HG02973 (cell line): ENCODE results near the gene MRPS16.

Experiments used
- ATAC-seq: cut with Tn5 transposase; IDR thresholded peaks from one replicate; pipeline ENCODE4 v1.9.1; 2021; ENCODE audit warnings: moderate library complexity; ENCODE audit not compliant: unreplicated experiment

The MRPS16 gene

DNA sequence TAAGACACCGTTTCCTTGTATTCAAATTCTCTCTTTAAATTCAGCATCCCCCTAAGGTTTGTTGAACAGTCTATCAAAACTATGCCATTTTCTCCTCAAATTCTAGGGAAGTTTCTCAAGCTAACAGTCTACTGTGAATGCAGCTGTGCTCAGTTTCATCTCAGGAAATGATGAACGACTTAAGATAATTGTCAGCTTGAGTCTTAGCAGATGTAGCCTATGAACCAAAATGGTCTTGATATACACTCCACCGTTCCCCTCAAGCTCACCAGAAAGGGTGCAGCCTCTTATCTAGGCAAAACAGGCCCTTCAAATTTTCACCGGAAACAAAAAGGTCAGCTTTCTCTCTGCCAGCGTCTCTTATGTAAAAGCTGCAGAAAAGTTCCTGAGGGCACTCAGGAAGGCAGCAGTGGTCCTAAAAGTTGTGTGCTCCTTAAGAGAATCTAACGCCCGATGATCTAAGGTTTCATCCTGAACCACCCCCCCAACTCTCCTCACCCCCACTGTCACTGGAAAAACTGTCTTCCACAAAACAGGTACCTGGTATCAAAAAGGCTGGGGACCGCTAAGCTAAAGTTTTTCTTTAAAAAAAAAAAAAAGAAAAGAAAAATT lies 7.5 kb downstream of the MRPS16 start:
- ATAC-seq: no peak

DNA sequence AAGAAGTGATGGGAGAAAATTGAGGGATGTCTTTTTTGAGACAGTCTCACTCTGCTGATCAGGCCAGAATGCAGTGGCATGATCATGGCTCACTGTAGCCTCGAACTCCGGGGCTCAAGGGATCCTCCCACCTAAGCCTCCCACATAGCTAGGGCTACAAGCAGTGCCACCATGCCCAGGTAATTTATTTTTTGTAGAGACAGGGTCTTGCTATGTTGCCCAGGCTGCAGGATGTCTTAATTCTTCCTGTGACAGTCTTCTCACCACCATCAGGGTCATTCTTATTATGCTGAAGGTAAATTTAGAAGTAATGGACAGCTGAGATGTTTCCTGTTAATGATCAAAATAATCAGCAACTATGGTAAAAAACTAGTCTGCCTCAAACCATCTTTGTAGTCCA lies 12.5 kb downstream of the MRPS16 start:
- no peak for ATAC-seq

DNA sequence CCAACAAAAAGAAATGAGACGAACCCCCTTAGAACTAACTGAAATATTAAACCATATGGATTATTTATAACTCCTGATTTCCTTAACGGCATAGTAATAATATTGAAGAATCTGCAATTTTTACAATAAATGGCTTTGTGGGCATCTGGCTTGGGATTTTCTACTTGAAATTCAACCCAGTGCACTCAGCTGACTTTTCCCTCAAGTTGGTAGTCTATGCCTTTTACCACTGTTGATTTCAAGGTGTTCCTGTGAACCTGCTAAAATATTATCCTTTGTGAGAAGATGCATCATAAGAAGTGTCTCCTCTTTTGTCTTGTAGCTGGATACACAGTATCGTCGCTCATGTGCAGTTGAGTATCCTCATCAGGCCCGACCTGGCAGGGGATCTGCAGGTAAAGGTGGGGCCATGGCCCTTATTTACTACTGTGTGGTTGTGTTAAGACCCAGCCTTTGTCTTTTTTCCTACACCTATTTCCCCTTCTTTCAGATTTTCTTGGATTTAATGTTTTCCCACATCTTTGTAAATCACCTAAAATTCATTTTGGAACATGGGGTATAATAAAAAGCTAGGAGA lies 13.4 kb downstream of the MRPS16 start:
- no peak for ATAC-seq

DNA sequence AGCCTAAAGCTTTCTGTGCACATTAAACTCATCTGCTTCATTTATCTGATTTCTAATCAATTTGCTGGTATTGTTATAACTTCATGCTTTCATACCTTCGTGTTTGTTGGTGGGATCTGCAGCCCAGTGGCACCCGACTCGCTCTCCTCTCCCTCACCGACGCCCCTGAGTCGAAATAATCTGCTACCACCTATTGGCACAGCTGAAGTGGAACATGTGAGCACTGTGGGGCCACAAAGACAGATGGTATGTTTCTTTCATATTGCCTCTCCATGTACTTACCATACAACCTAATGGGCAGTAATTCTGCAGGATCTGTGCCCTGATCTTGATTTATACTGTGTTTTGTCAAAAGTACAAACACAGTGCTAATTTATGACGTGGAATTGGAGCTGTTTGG lies 17.7 kb downstream of the MRPS16 start:
- no peak for ATAC-seq

DNA sequence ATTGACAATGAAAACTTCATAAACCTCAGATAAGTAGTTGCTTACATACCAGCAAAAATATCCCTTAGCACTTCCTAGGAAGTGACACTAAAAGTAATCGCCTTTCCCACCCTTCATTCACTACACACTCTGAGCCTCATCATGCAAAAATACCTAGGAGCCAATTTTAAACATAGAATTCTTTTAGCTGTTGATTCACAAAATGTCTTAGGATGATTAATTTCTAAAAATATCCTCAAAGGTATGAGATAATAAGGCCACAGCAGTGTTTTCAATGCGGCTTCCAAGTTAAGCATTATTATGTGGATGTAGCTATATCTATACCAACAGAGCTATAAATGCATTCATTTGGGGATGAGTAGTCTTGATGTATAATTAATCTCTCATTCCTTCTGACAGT lies 18.6 kb downstream of the MRPS16 start:
- no peak for ATAC-seq

DNA sequence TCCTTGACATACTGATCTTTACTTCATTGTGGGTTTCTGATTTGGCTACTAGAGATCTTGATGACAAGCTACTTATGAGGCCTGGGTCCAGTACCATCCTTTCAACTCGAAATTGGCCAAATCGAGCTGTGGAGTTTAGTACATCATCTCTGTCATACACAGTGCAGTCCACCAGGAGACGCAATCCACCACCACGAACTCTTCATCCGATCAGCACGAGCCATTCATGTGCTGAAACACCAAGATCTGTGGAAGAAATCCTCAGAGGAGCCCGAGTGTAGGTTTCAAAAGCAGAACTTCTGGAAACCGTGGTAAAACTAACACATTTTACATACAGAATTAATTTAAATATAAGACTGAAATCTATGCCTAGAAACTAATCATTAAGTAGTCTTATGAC lies 19.6 kb downstream of the MRPS16 start:
- ATAC-seq: no peak

DNA sequence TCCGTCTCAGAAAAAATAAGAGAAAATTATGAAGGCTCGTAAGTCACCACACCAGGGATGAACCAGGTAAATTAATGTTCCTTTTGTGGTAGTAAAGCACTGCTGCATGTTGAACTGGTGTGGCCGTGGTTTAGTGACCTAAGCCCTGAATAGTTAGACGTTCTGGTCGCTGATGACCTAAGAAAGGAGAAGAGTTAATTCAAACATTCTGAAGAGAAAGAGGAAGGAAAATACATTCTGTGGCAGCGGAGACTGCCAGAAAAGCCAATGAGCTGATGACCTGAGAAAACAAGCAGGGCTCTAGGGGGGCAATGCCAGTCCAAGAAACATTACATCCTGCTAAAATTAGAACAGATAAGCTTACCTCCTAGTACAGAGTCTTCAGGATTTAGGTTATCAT lies 22.9 kb downstream of the MRPS16 start:
- no peak for ATAC-seq

DNA sequence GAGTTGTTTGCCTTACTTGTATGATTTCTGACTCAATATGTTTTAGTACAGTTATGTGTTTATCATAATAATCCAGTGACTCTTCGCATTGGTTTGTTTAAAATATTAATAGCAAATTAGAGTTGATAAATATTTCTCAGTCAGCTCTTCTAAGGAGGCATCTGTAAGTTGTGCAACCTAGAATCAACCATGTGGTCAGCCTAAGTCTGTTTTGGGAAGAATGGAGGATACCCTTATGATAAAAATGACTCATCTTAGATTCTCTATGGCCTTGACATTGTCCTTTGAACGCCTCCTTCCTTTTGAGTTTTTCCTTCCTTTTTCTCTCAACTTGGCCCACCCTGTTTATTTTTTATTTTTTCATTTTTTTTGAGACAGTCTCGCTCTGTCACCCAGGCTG lies 24.2 kb downstream of the MRPS16 start:
- no peak for ATAC-seq

DNA sequence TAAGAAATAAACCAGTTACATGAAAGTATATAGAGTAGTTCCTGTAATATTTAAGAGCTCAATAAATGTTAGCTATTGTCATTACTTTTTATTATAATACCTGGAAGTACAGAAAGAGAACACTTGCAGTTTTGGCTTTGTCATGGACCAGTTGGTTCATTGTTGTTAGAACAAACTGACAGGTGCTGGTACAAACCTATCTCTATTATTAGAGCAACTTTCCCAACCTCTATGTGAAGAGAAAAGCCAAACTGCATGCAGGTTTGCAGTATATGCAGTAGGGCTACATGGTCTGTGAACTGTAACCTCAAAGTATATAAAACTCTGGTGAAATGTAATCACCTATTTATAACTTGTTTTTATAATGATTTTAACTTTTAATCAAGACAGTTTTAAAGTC lies 25.8 kb downstream of the MRPS16 start:
- no peak for ATAC-seq

DNA sequence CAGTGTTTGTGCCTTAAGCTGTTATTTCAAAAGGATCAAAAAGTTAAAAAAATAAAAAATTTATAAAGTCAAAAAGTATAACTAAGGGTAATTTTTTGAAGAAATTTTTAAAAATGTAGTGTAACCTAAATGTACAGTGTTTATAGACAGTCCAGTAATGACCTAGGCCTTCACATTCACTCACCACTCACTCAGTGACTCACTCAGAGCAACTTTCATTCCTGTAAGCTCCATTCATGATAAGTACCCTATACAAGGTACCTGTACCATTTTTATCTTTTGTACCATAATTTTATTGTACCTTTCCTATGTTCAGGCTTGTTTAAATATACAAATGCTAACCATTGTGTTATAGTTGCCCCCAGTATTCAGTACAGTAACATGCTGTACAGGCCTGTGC lies 26.9 kb downstream of the MRPS16 start:
- no peak for ATAC-seq

DNA sequence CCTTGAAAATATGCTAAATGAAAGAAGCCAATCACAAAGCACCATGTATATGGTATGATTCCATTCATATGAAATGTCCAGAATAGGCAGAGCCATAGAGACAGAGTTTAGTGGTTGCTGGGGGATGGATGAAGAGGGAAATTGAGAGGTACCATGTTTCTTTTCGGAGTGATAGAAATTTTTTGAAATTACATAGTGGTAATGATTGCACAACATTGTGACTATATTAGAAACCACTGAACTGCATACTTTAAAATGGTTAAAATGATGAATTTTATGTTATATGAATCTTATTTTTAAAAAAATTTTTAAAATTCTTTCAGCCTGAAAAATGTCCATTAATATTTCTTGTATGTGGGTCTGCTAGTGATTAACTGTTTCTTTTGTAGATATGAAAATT lies 31.5 kb downstream of the MRPS16 start:
- ATAC-seq: no peak

DNA sequence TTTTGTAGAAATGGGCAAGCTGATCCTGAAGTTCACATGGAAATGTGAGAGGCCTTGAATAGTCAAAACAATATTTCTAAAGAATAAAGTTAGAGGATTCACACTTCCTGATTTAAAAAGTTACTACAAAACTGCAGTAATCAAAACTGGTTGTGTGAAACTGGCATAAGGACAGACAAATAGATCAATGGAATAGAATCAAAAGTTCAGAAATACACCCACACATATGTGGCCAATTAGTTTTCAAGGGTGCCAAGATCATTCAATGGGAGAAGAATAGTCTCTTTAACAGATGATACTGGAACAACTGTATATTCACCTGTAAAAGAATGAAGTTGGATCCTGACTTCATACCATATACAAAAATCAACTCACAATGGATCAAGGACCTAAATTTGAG lies 33.1 kb downstream of the MRPS16 start:
- ATAC-seq: no peak

DNA sequence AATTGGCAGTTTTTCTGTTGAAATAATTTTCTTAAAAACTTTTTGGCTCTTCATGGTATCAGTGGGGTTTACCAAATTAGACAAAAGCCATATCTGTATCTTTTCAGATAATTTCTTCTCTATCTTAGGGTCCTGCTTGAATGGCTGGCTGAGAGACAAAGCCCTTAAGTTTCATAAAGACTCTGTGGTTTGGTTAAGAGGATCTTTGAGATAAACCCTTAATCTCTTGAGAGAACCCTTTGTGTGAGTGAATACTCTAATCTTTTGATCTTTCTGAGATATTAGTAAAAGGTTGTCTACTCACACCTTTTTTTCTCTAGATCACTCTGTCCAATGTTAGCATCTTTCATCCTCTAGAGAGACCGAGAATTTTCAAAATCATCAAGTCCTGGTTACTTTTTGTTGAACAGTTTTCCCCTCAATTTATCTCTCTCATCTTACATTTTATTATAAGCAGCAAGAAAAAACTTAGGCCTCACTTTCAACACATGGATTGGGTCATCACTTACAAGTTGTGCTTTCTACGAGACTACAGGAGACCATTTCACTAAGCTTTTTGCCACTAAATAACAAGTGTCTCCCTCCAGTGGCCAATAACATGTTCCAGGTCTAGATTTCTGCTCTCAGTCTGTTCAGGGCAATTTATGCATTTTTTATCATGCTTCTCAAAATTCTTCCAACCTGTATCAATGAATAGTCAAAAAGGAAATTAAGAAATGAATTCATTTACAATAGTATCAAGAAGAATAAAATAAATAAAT lies 33.8 kb downstream of the MRPS16 start:
- no peak for ATAC-seq

DNA sequence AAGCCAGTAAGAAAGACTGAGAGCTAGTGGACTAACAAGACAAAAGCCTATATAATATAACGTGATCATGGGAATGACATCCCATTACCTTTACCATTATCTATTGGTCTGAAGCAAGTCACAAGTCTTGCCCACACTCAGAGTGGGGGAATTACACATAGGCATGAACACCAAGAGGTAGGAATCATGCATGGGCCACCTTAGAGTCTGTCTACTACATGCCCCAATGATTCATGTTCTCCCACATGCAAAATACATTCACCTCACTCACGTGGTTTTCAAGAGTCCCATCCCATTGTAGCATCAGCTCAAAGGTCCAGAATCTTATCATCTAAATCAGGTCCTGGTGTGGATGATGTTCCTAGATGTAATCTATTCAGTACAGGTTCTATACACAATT lies 34.8 kb downstream of the MRPS16 start:
- ATAC-seq: no peak

DNA sequence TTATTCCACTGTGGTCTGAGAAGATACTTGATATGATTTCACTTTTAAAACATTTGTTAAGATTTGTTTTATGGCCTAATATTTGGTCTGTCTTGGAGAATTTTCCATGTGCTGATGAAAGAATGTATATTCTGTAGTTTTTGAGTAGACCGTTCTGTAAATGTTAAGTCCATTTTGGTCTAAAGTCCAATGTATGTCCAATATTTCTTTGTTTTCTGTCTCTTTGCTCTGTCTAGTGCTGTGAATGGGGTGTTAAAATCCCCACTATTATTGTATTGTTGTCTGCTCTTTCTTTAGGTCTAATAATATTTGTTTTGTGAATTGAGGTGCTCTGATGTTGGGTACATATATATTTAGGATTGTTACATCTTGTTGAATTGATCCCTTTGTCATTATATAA lies 36.7 kb downstream of the MRPS16 start:
- ATAC-seq: no peak

DNA sequence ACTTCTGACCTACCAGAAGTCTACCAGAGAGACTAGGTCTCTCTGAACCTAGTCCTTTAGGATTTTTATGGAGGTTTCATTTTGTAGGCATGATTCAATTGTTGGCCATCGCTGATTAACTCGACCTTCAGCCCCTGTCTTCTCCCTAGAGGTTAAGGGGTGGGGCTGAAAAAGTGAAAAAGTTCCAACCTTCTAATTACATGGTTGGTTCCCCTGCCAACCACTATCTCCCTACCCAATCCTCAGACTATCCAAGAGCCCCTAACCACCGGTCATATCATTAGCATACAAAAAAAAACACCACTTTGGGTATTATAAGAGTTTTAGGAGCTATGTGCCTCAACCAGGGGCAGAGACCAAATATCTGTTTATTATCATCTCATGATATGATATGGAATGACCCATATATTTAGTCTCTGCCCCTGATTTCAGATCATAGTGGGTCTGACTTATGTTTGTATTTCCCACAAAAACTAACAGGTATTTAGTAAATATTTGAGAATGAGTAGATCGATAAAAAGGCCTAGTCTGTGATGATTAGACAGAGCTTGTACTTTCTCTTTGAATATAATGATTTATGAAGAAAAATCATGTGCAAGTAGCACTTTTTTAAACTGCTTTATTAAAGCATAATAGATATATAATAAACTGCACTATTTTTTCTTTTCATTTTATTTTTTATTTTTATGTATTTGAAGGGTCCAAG lies 41.2 kb downstream of the MRPS16 start:
- ATAC-seq: no peak

DNA sequence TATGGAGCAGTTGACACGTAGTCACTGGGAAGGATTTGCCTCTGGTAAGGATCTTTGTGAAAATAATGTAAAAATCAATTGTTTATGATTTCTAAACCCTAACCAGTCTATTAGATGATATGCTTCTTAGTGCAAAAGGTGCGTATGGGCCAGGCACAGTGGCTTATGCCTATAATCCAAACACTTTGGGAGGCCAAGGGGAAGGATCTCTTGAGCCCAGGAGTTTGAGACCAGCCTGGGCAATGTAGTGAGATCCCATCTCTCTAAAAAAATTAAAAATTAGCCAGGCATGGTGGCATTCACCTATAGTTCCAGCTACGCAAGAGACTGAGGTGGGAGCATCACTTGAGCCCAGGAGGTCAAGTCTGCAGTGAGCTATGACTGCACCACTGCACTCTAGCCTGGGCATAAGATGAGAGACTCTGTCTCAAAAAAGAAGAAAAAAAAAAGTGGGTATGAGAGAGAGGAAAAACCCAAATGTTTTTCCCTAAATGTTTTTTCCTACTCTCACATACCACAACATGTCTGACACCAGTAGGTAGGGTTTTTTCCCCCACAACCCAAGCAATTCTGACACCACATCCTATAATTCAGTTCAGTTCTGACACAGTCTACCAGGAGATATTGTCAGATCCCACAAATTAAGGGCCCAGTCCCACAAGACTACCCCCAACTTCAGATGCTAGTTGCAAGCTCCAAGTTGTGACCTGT lies 41.9 kb downstream of the MRPS16 start:
- ATAC-seq: no peak

DNA sequence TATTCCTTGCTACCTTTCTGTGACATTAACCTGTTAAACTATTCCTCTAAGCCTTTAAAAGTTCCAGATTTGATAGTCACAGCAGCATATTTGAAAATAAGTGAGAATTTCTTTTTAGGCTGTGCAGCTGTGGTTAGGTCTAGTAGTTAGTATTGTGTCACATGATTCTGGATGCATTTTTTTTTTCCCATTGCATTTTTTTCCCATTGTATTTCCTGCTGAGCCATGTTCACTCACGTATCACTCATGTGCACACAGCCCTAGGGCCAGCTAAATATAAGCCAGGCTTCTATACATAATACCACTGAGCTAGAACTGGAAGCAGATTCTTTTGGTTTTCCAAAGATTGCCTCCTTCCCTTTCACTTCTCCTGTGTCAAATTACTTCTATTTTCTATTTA lies 42.7 kb downstream of the MRPS16 start:
- no peak for ATAC-seq

DNA sequence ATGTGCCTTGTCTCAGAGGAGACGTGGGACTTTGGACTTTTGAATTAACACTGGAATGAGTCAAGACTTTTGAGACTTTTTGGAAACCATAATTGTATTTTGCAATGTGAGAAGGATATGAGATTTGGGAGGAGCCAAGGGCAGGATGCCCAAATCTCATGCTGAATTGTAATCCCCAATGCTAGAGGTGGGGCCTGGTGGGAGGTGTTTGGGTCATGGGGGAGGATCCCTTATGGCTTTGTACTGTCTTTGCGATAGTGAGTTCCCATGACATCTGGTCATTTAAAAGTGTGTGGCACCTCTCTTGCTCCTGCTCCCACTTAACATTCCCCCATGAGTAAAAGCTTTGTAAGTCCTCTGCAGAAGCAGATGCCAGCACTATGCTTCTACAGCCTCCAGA lies 44.6 kb downstream of the MRPS16 start:
- no peak for ATAC-seq

DNA sequence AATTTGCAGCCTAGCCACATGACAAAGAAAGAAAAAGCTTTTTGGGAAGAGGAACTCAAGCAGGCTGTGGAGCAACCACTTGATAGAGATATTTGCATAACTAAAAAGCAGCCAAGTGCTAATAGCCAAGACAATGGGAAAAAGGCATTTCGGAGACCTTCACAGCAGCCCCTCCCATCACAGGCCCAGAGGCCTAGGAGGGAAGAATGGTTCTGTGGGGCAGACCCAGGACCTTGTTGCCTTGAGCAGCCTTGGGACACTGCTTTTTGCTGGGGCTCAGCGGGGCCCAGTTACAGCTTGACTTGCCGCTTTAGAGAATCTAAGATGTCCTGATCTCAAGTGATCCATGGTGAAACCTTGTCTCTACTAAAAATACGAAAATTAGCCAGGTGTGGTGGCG lies 46.1 kb downstream of the MRPS16 start:
- ATAC-seq: no peak

DNA sequence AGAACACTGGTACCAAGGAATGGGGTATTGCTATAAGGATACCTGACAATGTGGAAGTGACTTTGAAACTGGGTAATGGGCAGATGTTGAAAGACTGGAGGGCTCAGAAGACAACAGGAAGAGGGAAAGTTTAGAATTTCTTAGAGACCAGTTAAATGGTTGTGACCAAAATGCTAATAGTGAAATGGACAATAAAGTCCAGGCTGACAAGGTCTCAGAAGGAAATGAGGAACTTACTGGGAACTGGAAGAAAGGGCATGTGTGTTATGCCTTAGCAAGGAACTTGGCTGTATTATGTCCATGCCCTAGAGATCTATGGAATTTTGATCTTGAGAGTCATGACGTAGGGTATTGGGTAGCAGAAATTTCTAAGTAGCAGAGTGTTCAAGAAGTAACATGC lies 46.6 kb downstream of the MRPS16 start:
- ATAC-seq: no peak
